DMS 273 (cell line): Measurements from ENCODE around the gene BTRC.

Source experiments
- DNase-seq: peaks from one replicate; lab custom pipeline; 2025; ENCODE audit not compliant: unreplicated experiment; lab: John Stamatoyannopoulos, UW

BTRC gene

GRCh38 chr10:101513733-101514132, 159.8 kb downstream of the BTRC start:
- DNase-seq: no peak

DNA sequence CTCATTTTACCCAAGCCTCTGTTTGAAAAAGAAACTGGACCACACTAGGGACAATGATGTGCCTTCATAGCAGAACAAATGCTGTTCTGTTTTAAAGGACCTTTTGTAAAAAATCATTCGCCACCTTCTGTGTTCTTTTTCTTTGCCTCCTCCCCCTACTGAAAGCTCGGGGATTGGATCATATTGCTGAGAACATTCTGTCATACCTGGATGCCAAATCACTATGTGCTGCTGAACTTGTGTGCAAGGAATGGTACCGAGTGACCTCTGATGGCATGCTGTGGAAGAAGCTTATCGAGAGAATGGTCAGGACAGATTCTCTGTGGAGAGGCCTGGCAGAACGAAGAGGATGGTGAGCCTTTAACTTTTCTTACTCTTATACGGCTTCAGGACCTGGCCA, 171.9 kb downstream of the BTRC start:
- no peak for DNase-seq

DNA sequence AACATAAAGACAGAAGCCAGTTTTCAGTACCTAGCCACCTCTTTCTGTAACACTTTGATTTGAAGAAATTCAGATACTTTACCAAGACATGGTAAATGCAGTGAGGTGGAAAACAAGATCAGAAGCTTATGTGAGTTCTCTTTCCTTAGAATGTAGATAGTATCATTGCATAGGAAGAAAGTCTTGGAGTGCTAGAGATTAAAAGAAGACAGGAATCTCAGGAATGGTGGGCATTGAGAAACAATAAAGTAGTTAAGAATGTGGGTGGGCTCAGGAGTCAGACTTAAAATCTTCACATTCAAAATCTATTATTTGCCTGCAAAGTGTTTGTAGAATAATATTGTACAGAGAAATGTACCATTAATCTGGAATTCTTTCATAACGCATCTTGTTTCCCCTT, 175.2 kb downstream of the BTRC start:
- no peak for DNase-seq

DNA sequence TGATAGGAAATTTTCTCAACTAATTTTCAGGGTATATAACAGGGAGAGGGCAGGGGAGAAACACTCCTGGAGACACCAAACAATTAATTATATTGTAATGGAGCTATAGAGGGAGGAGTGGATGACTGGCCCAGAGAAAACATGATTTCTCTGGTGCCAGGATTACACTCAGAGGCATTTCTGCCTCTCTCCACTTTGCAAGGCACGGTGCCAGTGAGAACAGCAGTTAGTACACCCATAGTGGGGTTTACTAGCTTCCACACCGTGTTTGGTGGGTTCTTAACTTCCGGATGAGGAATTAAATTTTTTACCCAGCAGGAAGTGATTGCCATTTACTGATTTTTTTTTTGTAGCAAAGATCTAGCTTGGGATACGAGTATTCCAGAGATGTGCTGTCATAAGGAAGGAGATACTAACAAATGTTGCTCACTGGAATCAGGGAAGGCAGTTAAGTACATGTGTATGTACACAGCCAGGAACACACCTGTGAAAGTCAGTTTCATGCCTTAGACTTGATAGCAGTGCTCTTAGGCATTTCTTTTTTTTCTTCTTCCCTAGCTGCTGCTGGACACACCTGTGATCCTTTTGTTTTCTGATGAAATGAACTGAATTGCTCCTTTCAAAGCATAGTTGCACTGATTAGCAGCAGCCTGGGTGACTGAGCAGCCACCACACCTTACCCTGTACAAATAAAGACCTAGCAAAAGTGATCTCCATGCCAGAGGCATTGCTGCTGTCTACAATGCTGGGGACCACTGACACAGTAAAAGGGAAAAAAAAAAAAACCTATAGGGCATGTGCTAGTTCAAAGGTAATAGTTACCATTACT, 176.0 kb downstream of the BTRC start:
- no peak for DNase-seq

GRCh38 chr10:101535949-101536348, 182.0 kb downstream of the BTRC start:
- DNase-seq: no peak

- DNase-seq: peak; percentile 51
Observed at GRCh38 chr10:101536800-101537199, 182.8 kb downstream of the BTRC start.

DNA sequence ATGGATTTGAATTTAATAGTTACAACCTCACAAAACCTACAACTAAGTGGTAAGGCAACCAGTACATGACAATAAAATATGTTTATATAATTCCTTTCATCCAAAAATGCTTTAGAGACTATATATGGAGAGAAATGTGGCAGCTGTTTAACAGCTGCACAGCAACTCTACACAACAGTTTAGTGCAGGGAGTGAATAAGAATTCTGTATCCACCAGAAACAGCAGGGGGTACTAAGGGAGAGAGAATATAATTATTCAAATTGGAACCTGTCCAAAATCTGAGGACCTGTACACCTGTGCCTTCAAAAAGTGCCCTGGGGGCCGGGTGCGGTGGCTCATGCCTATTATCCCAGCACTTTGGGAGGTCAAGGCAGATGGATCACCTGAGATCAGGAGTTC, 184.5 kb downstream of the BTRC start:
- DNase-seq: peak; percentile 16

DNA sequence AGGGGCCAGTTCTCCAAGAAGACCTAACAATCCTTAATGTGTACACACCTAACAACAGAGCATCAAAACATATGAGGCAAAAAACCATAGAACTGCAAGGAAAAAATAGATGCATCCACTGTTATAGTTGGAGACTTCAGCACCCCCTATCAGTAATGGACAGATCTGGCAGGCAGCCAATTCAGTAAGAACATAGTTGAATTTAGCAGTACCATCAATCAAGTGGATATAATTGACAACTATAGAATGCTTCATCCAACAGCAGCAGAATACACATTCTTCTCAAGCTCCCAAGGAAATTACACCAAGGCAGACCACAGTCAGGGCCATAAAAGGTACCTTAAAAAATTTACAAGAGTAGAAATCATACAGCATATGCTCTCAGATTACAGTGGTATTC, 191.9 kb downstream of the BTRC start:
- peak; percentile 31 for DNase-seq

DNA sequence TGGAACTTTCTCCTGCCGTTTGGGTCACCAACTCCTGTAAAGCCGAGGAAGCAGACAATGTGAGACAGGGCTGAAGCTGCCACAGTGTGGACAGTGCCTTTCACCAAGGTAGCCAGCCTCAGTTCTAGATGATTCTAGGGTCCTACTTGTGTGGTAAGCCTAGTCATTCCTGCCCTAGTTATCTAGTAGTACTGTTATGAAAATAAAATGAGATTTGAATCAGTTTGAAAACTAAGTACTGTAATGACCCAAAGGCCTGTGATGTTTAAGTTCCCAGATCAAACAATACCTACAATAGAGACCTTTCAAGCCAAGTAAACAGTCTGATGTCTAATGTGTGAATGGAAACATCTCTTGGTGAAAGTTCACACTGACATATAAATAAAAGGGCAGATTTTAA, 197.0 kb downstream of the BTRC start:
- DNase-seq: no peak

DNA sequence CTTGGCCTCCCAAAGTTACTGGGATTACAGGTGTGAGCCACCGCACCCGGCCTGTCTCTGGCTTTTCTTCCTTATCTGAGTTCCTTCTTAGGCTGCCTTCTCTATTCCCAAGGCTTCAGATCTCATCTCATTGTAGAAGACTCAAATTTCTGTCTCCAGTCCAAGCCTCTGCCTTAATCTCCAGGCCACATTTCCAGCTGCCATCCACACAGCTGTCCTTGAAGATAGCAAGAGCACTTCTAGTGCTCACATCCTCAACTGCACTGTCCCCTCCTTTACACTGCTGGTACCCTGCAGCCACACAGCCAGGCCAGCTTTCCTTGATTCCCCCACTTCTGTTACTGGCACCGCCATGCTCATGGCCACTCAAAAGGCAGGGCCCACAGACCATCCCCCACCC, 198.5 kb downstream of the BTRC start:
- no peak for DNase-seq

GRCh38 chr10:101557541-101557940, 203.6 kb downstream of the BTRC start:
- DNase-seq: no peak

DNA sequence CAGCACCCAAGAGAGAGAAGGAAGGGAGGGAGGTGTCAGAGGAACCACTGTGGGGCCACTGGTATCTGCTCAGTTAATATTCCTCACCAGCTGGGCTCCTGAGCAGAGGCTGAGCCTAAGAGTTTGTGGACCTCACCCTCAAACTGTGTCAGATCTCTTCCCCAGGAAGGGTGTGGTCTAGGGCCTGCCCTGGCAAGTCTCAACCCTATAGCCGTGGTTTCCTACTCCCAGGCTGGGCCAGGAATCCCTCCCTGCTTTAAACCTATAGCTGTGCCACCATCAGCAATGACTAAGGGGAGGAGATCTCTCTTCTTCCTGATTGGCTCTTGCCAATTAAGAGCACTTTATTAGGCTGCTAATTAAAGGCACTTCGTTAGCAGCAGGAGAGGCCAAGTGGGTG, 204.2 kb downstream of the BTRC start:
- DNase-seq: no peak

- DNase-seq: no peak
Observed at GRCh38 chr10:101558671-101559595, 205.0 kb downstream of the BTRC start.

- no peak for DNase-seq
Observed at GRCh38 chr10:101559596-101560297, 205.8 kb downstream of the BTRC start.

GRCh38 chr10:101560298-101561067, 206.5 kb downstream of the BTRC start:
- no peak for DNase-seq

DNA sequence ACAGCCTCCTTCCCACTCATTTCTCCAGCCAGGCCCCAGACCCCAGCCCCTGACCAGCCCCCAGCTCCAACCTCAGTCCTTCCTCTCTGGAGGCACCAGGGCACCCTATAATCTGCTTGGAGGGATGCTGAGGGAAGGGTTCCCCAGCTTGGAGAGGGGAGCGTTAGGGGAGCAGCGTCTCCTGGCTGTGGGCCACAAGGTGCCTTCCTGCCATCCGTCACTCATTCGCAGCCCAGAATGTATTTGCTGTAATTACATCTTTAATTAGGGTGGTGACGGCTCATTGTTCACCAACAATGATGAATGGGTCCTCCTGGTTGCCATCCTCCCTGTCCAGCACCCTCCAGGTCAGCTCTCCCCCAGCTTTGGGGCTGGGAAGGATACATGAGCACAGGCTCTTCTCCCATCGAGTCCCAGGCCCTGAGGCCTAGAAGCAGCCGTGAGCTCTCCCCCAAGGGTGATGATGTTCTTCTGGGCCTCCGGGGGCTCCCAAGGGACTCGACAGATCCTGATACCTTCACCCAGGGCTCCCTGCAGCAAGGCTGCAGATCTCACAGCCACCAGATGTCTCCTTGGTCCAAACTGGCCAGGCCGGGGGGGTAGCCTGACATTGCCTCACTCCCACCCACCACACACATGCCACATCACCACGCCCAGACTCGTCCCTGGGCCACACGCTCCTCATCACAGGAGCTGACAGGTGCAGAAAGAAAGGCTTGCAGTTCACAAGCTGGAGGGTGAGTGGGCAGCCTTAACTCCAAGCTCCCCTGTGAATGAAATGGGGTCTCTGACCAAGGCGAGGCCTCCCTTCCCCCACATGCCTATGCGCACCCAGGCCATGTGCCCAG, 207.3 kb downstream of the BTRC start:
- DNase-seq: no peak

GRCh38 chr10:101562231-101562630, 208.3 kb downstream of the BTRC start:
- no peak for DNase-seq

DNA sequence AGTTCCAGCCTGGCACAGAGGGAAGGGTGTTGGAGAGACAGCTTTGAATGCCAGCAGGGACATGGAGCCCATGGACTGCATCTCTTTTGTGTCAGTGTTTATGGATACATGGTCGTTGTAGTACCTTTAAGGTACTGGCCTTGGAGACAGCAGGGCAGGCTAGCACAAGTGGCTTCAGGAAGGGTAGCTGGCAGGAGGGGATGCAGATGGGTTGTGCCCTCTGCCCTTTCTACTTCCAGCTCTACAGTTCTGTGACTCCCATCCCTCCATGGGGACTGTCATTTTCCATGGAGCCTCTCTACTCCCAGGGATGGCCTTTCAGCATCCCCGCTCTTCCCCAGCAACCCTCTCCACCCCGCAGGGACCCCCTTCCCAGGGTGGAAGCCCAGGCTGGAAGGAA, 209.0 kb downstream of the BTRC start:
- no peak for DNase-seq

- no peak for DNase-seq
Observed at GRCh38 chr10:101563497-101564040, 209.6 kb downstream of the BTRC start.
